A673 (cell line): ENCODE results near the gene SERPINI2.

Source experiments
- CTCF ChIP-seq: fragments of 300-800, 200-600 bp; sonication (generic); conservative IDR thresholded peaks from 2 replicates; pipeline ENCODE4 v1.5.1; 2017; ENCODE audit warnings: low read depth, mild to moderate bottlenecking, antibody characterized with exemption, low read length, moderate library complexity, mixed read lengths
- EZH2 ChIP-seq: fragments of 200-600 bp; sonication (generic); IDR thresholded peaks from 2 replicates; pipeline ENCODE4 v1.6.1; 2017; ENCODE audit warnings: borderline replicate concordance, low read depth, mild to moderate bottlenecking, mixed read lengths, antibody characterized with exemption, low read length; ENCODE audit not compliant: poor library complexity, severe bottlenecking

- TF ChIP-seq EZH2: no peak
- no peak for TF ChIP-seq CTCF
Observed at GRCh38 chr3:167480748-167481147, 6.9 kb upstream of the SERPINI2 start.
